HEK293 (cell line): ENCODE data around the gene RAP1A.

ENCODE experiments used
- KLF7 ChIP-seq: fragments of 450-650 bp; formaldehyde crosslinking; IDR thresholded peaks from 2 replicates; pipeline ENCODE4 v1.5.1; 2016; ENCODE audit warnings: missing biosample characterization, missing genetic modification characterization, borderline replicate concordance
- MEIS1 ChIP-seq: sonication (generic); formaldehyde crosslinking; IDR thresholded peaks from 2 replicates; pipeline ENCODE4 v1.8.1; 2022; ENCODE audit warnings: missing genetic modification reagents, mild to moderate bottlenecking, borderline replicate concordance
- TSHZ1 ChIP-seq: fragments of 450-650 bp; formaldehyde crosslinking; IDR thresholded peaks from 2 replicates; pipeline ENCODE4 v1.5.1; 2016; ENCODE audit warnings: missing biosample characterization, missing genetic modification characterization, borderline replicate concordance
- WT1 ChIP-seq: fragments of 450-650 bp; formaldehyde crosslinking; IDR thresholded peaks from 2 replicates; pipeline ENCODE4 v1.5.1; 2016; ENCODE audit warnings: missing biosample characterization, missing genetic modification characterization
- ZBTB11 ChIP-seq: fragments of 450-650 bp; formaldehyde crosslinking; conservative IDR thresholded peaks from 2 replicates; pipeline ENCODE4 v1.5.1; 2016; ENCODE audit warnings: low read depth, missing biosample characterization, missing genetic modification characterization
- ZNF140 ChIP-seq: fragments of 450-650 bp; formaldehyde crosslinking; IDR thresholded peaks from 2 replicates; pipeline ENCODE4 v1.5.1; 2016; ENCODE audit warnings: missing biosample characterization, missing genetic modification characterization
- ZNF169 ChIP-seq: fragments of 450-650 bp; formaldehyde crosslinking; IDR thresholded peaks from 2 replicates; pipeline ENCODE4 v1.5.1; 2016; ENCODE audit warnings: missing biosample characterization, missing genetic modification characterization
- ZNF214 ChIP-seq: fragments of 450-650 bp; formaldehyde crosslinking; IDR thresholded peaks from 2 replicates; pipeline ENCODE4 v1.5.1; 2017; ENCODE audit warnings: missing biosample characterization, mild to moderate bottlenecking, missing genetic modification characterization, borderline replicate concordance
- ZNF223 ChIP-seq: fragments of 450-650 bp; formaldehyde crosslinking; IDR thresholded peaks from 2 replicates; pipeline ENCODE4 v1.5.1; 2016; ENCODE audit warnings: missing biosample characterization, missing genetic modification characterization
- ZNF292 ChIP-seq: fragments of 450-650 bp; formaldehyde crosslinking; IDR thresholded peaks from 2 replicates; pipeline ENCODE4 v1.5.1; 2016; ENCODE audit warnings: low read depth, missing biosample characterization, missing genetic modification characterization, borderline replicate concordance
- ZNF324 ChIP-seq: fragments of 450-650 bp; formaldehyde crosslinking; IDR thresholded peaks from 2 replicates; pipeline ENCODE4 v1.5.1; 2016; ENCODE audit warnings: missing biosample characterization, missing genetic modification characterization
- ZNF354C ChIP-seq: fragments of 450-650 bp; formaldehyde crosslinking; IDR thresholded peaks from 2 replicates; pipeline ENCODE4 v1.5.1; 2016; ENCODE audit warnings: missing biosample characterization, missing genetic modification characterization, low read depth, borderline replicate concordance
- ZNF37A ChIP-seq: fragments of 450-650 bp; IDR thresholded peaks from 2 replicates; pipeline ENCODE4 v1.5.1; 2018; ENCODE audit warnings: missing biosample characterization, missing genetic modification characterization
- ZNF530 ChIP-seq: fragments of 450-650 bp; formaldehyde crosslinking; IDR thresholded peaks from 2 replicates; pipeline ENCODE4 v1.5.1; 2016; ENCODE audit warnings: low read depth, missing biosample characterization, missing genetic modification characterization
- ZNF555 ChIP-seq: fragments of 450-650 bp; formaldehyde crosslinking; conservative IDR thresholded peaks from 2 replicates; pipeline ENCODE4 v1.5.1; 2017; ENCODE audit warnings: missing biosample characterization, mild to moderate bottlenecking, missing genetic modification characterization, inconsistent platforms
- ZNF701 ChIP-seq: fragments of 450-650 bp; formaldehyde crosslinking; IDR thresholded peaks from 2 replicates; pipeline ENCODE4 v1.5.1; 2016; ENCODE audit warnings: missing biosample characterization, missing genetic modification characterization
- ZNF837 ChIP-seq: fragments of 450-650 bp; formaldehyde crosslinking; IDR thresholded peaks from 2 replicates; pipeline ENCODE4 v1.5.1; 2016; ENCODE audit warnings: missing biosample characterization, missing genetic modification characterization
- ZNF843 ChIP-seq: fragments of 450-650 bp; formaldehyde crosslinking; IDR thresholded peaks from 2 replicates; pipeline ENCODE4 v1.5.1; 2016; ENCODE audit warnings: missing biosample characterization, missing genetic modification characterization
- TF ChIP-seq, protein P1 (sequence below): fragments of 450-650 bp; formaldehyde crosslinking; optimal IDR thresholded peaks from 2 replicates; pipeline ENCODE3; 2016; ENCODE audit warnings: missing biosample characterization, mild to moderate bottlenecking, missing genetic modification characterization
- TF ChIP-seq, protein P2 (sequence below): fragments of 450-650 bp; formaldehyde crosslinking; IDR thresholded peaks from 2 replicates; pipeline ENCODE4 v1.5.1; 2016; ENCODE audit warnings: missing biosample characterization, missing genetic modification characterization
- TF ChIP-seq, protein P3 (sequence below): fragments of 450-650 bp; formaldehyde crosslinking; IDR thresholded peaks from 2 replicates; pipeline ENCODE4 v1.5.1; 2016; ENCODE audit warnings: missing biosample characterization, missing genetic modification characterization
- TF ChIP-seq, protein P4 (sequence below): fragments of 450-650 bp; formaldehyde crosslinking; IDR thresholded peaks from 2 replicates; pipeline ENCODE4 v1.5.1; 2016; ENCODE audit warnings: missing biosample characterization, missing genetic modification characterization
- TF ChIP-seq, protein P5 (sequence below): fragments of 450-650 bp; formaldehyde crosslinking; IDR thresholded peaks from 2 replicates; pipeline ENCODE4 v1.5.1; 2016; ENCODE audit warnings: missing biosample characterization, missing genetic modification characterization

Gene RAP1A

DNA sequence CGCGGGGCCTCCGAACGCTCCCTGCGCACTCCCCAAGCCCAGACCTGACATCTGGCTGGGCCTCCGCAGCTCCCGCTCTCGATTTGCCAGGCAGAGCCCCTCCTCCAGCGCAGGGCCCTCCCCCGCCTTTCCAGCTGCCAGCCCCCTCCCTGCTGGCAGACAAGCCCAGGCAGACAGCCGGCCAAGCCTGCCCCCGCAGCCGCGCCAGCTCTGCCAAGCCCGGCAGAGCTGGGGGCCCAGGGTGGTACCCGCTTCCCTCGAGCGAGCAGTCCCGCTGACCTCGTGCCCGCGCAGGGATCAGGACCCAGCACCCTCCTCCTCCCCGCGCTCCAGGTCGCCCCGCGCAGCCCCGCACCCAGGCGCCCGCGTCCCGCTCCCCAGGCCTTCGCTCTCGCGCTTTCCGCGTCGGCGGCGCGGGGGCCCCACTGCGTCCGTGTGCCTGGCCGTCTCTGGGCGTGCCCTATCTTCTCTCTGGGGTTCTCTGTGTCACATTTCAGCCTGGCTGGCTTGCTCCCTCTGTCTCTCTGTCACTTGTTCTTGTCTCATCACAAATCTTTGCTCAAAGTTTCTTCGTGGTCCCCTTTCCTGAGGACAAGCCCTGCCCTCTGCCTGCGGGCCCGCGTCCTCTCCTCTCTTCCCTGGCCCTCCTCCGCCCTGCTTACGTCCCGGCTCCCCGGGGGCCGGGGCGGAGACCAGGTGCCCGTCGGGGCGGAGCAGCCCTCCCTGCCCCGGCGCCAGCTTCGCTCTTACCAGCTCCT is 119.0 kb downstream of the RAP1A start (continued):
- TF ChIP-seq, protein P1, sequence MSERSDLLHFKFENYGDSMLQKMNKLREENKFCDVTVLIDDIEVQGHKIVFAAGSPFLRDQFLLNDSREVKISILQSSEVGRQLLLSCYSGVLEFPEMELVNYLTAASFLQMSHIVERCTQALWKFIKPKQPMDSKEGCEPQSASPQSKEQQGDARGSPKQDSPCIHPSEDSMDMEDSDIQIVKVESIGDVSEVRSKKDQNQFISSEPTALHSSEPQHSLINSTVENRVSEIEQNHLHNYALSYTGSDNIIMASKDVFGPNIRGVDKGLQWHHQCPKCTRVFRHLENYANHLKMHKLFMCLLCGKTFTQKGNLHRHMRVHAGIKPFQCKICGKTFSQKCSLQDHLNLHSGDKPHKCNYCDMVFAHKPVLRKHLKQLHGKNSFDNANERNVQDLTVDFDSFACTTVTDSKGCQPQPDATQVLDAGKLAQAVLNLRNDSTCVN, result peak; percentile 93
- TF ChIP-seq ZNF843 (tag by site-specific recombination), result 0 out of 2 replicates have a peak, but pooled peaks have one; percentile 22
- TF ChIP-seq ZNF555 (tag by site-specific recombination), result no peak
- TF ChIP-seq ZNF223, result no peak
- peak; percentile 77 for TF ChIP-seq KLF7
- TF ChIP-seq, protein P2, sequence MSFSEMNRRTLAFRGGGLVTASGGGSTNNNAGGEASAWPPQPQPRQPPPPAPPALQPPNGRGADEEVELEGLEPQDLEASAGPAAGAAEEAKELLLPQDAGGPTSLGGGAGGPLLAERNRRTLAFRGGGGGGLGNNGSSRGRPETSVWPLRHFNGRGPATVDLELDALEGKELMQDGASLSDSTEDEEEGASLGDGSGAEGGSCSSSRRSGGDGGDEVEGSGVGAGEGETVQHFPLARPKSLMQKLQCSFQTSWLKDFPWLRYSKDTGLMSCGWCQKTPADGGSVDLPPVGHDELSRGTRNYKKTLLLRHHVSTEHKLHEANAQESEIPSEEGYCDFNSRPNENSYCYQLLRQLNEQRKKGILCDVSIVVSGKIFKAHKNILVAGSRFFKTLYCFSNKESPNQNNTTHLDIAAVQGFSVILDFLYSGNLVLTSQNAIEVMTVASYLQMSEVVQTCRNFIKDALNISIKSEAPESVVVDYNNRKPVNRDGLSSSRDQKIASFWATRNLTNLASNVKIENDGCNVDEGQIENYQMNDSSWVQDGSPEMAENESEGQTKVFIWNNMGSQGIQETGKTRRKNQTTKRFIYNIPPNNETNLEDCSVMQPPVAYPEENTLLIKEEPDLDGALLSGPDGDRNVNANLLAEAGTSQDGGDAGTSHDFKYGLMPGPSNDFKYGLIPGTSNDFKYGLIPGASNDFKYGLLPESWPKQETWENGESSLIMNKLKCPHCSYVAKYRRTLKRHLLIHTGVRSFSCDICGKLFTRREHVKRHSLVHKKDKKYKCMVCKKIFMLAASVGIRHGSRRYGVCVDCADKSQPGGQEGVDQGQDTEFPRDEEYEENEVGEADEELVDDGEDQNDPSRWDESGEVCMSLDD (tag by site-specific recombination), result no peak; the same call in 1 of the 2 replicates
- no peak for TF ChIP-seq ZNF354C (tag by site-specific recombination)
- no peak for TF ChIP-seq ZNF169 (tag by site-specific recombination)
- TF ChIP-seq ZNF837 (tag by site-specific recombination), result no peak
- TF ChIP-seq ZBTB11 (tag by site-specific recombination), result no peak
- TF ChIP-seq, protein P3, sequence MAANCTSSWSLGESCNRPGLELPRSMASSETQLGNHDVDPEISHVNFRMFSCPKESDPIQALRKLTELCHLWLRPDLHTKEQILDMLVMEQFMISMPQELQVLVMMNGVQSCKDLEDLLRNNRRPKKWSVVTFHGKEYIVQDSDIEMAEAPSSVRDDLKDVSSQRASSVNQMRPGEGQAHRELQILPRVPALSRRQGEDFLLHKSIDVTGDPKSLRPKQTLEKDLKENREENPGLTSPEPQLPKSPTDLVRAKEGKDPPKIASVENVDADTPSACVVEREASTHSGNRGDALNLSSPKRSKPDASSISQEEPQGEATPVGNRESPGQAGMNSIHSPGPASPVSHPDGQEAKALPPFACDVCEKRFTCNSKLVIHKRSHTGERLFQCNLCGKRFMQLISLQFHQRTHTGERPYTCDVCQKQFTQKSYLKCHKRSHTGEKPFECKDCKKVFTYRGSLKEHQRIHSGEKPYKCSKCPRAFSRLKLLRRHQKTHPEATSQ (tag by site-specific recombination), result no peak
- no peak for TF ChIP-seq TSHZ1 (tag by site-specific recombination)
- no peak for TF ChIP-seq ZNF140 (tag by site-specific recombination)
- no peak for TF ChIP-seq MEIS1 (CRISPR knock-in tag)
- no peak for TF ChIP-seq ZNF701
- TF ChIP-seq ZNF37A (tag by site-specific recombination), result no peak
- no peak for TF ChIP-seq ZNF214 (tag by site-specific recombination)
- TF ChIP-seq, protein P4, sequence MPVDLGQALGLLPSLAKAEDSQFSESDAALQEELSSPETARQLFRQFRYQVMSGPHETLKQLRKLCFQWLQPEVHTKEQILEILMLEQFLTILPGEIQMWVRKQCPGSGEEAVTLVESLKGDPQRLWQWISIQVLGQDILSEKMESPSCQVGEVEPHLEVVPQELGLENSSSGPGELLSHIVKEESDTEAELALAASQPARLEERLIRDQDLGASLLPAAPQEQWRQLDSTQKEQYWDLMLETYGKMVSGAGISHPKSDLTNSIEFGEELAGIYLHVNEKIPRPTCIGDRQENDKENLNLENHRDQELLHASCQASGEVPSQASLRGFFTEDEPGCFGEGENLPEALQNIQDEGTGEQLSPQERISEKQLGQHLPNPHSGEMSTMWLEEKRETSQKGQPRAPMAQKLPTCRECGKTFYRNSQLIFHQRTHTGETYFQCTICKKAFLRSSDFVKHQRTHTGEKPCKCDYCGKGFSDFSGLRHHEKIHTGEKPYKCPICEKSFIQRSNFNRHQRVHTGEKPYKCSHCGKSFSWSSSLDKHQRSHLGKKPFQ (tag by site-specific recombination), result no peak
- TF ChIP-seq ZNF530 (tag by site-specific recombination), result no peak
- peak; percentile 52; the same call in 1 of the 2 replicates for TF ChIP-seq WT1 (tag by site-specific recombination)
- TF ChIP-seq ZNF324 (tag by site-specific recombination), result 0 out of 2 replicates have a peak, but pooled peaks have one; percentile 48
- TF ChIP-seq ZNF292 (tag by site-specific recombination), result no peak
- TF ChIP-seq, protein P5, sequence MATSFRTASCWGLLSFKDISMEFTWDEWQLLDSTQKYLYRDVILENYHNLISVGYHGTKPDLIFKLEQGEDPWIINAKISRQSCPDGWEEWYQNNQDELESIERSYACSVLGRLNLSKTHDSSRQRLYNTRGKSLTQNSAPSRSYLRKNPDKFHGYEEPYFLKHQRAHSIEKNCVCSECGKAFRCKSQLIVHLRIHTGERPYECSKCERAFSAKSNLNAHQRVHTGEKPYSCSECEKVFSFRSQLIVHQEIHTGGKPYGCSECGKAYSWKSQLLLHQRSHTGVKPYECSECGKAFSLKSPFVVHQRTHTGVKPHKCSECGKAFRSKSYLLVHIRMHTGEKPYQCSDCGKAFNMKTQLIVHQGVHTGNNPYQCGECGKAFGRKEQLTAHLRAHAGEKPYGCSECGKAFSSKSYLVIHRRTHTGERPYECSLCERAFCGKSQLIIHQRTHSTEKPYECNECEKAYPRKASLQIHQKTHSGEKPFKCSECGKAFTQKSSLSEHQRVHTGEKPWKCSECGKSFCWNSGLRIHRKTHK, result no peak
